ENCODE data around the gene CES3. TPM values are rescaled to one million over a fixed set of nuclear protein-coding genes. Genes with fewer than 3 reads are reported as not detected.

The CES3 gene
- total and polyA plus RNA-seq, 9 of the 15 experiments (the other 6 are each of a cell fraction or from before 2014, with no cell fraction given): 0.06 to 2.2 (median 0.68) TPM

GRCh38 chr16:66930189-66930588, 30.9 kb upstream of the CES3 start (continued):
- TF ChIP-seq, protein P1, sequence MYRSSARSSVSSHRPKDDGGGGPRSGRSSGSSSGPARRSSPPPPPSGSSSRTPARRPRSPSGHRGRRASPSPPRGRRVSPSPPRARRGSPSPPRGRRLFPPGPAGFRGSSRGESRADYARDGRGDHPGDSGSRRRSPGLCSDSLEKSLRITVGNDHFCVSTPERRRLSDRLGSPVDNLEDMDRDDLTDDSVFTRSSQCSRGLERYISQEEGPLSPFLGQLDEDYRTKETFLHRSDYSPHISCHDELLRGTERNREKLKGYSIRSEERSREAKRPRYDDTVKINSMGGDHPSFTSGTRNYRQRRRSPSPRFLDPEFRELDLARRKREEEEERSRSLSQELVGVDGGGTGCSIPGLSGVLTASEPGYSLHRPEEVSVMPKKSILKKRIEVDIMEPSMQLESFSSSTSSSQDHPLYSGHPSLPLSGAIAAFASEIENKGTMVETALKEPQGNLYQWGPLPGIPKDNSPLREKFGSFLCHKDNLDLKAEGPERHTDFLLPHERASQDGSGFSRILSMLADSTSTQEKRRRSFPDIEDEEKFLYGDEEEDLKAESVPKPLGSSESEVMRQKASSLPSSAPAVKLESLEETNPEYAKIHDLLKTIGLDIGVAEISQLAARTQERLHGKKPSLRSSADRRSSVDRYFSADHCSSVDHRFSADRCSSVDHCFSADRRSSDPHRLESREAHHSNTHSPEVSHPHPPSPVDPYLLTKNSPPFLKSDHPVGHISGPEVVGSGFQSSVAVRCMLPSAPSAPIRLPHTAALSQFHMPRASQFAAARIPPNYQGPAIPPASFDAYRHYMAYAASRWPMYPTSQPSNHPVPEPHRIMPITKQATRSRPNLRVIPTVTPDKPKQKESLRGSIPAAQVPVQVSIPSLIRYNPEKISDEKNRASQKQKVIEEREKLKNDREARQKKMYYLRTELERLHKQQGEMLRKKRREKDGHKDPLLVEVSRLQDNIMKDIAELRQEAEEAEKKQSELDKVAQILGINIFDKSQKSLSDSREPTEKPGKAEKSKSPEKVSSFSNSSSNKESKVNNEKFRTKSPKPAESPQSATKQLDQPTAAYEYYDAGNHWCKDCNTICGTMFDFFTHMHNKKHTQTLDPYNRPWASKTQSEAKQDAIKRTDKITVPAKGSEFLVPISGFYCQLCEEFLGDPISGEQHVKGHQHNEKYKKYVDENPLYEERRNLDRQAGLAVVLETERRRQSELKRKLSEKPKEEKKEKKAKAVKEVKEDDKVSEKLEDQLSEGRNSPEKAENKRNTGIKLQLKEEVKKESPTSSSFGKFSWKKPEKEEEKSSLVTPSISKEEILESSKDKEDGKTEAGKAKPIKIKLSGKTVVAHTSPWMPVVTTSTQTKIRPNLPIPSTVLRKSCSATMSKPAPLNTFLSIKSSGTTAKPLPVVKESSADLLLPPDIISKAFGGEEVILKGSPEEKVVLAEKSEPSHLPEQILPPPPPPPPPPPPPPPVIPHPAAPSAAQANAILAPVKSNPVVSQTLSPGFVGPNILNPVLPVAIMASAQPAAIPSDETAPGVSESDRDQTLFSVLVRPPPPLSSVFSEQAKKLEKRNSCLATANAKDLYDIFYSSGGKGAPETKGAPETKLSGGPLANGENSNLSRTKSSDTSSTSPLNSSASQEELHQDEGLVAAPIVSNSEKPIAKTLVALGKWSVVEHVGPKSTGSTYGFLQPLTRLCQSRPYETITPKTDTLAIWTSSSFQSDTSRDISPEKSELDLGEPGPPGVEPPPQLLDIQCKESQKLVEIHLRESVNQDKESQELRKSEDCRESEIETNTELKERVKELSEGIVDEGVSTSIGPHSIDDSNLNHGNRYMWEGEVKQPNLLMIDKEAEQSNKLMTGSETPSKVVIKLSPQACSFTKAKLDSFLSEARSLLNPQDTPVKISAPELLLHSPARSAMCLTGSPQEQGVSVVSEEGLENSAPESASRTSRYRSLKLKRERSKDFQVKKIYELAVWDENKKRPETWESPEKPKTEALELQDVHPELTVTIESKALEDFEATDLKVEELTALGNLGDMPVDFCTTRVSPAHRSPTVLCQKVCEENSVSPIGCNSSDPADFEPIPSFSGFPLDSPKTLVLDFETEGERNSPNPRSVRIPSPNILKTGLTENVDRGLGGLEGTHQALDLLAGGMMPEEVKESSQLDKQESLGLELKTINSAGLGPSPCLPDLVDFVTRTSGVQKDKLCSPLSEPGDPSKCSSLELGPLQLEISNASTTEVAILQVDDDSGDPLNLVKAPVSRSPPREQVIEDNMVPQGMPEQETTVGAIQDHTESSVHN (IDR thresholded peaks at IDR 0.05; ENCODE audit: borderline replicate concordance in 1 of 2, low read depth in 1 of 2): 0 out of 4 replicates have a peak, but pooled peaks of 1 of the 2 experiments have one; percentile 32
- TF ChIP-seq HNRNPL (IDR thresholded peaks at IDR 0.05; ENCODE audit: low read depth, low read length) (no peak), NFIC (IDR thresholded peaks at IDR 0.05) (peak; percentile 91), JUND (IDR thresholded peaks at IDR 0.05; ENCODE audit: borderline replicate concordance, low read depth, low read length) (no peak; the same call in 1 of the 2 replicates), JUND (tag; IDR thresholded peaks at IDR 0.05; ENCODE audit: borderline replicate concordance, low read depth, low read length) (0 out of 3 replicates have a peak, but pooled peaks have one; percentile 36), ZBTB34 (CRISPR knock-in tag; IDR thresholded peaks at IDR 0.05) (no peak), NONO (IDR thresholded peaks at IDR 0.05; ENCODE audit: low read depth in 2 of 2, low read length in 1 of 2) (no peak), CBFA2T2 (conservative IDR thresholded peaks at IDR 0.05) (peak; percentile 63), CSDE1 (IDR thresholded peaks at IDR 0.05) (no peak), MECOM (CRISPR knock-in tag; IDR thresholded peaks at IDR 0.05) (no peak), SMARCE1 (IDR thresholded peaks at IDR 0.05) (0 out of 2 replicates have a peak, but pooled peaks have one; percentile 38), DPF2 (IDR thresholded peaks at IDR 0.05) (peak; percentile 33; the same call in 1 of the 2 replicates), TCF15 (CRISPR knock-in tag; IDR thresholded peaks at IDR 0.05) (no peak), ZNF232 (CRISPR knock-in tag; IDR thresholded peaks at IDR 0.05) (no peak), SMAD2 (IDR thresholded peaks at IDR 0.05; ENCODE audit: low read depth, low read length) (no peak), NCOA2 (IDR thresholded peaks at IDR 0.05; ENCODE audit: partially characterized antibody in 2 of 2) (no peak), SNIP1 (IDR thresholded peaks at IDR 0.05; ENCODE audit: low read depth) (no peak), JUN (IDR thresholded peaks at IDR 0.05; ENCODE audit: borderline replicate concordance, low read depth, low read length) (peak; percentile 79; the same call in 1 of the 2 replicates), JUN (CRISPR knock-in tag; IDR thresholded peaks at IDR 0.05; ENCODE audit: borderline replicate concordance) (no peak), CBFB (CRISPR knock-in tag; IDR thresholded peaks at IDR 0.05) (no peak), ZNF121 (CRISPR knock-in tag; conservative IDR thresholded peaks at IDR 0.05) (no peak)

Data from K562 (cell line).